ENCODE results near the gene TMEM135.

TMEM135 gene

GRCh38 chr11:87320123-87320522 lies 282.4 kb downstream of the TMEM135 start:
- 0 out of 2 replicates have a peak, but pooled peaks cover 4% of the 10 kb centered on the region for H3K4me1 ChIP-seq (ENCODE audit: insufficient read depth, low read length)
- no peak overlapping the region for H3K27ac ChIP-seq (ENCODE audit: low read length)
- peaks cover 20% of the 10 kb centered on the region; the same call in 1 of the 2 replicates for H3K36me3 ChIP-seq (ENCODE audit: insufficient read depth, low read depth, low read length)
- H3K9ac ChIP-seq (ENCODE audit: low read depth, low read length) = no peak overlapping the region
- no peaks in the 10 kb centered on the region for H3K27me3 ChIP-seq (ENCODE audit: insufficient read depth, low read length)
- no peak overlapping the region for H3K4me3 ChIP-seq (ENCODE audit: low read length)
- H3K9me3 ChIP-seq (ENCODE audit: insufficient read depth, low read depth, low read length) = no peaks in the 10 kb centered on the region

GRCh38 chr11:87322568-87322967 lies 284.8 kb downstream of the TMEM135 start:
- Histone ChIP-seq H3K4me1 (ENCODE audit: insufficient read depth, low read length) (no peaks in the 10 kb centered on the region), H3K27ac (ENCODE audit: low read length) (no peak overlapping the region), H3K36me3 (ENCODE audit: insufficient read depth, low read depth, low read length) (peaks cover 20% of the 10 kb centered on the region; the same call in 1 of the 2 replicates), H3K9ac (ENCODE audit: low read depth, low read length) (no peak overlapping the region), H3K4me3 (ENCODE audit: low read length) (no peak overlapping the region), H3K27me3 (ENCODE audit: insufficient read depth, low read length) (no peaks in the 10 kb centered on the region), H3K9me3 (ENCODE audit: insufficient read depth, low read depth, low read length) (no peaks in the 10 kb centered on the region)

- Histone ChIP-seq H3K4me1 (ENCODE audit: insufficient read depth, low read length) (no peaks in the 10 kb centered on the region), H3K27ac (ENCODE audit: low read length) (no peak overlapping the region), H3K27me3 (ENCODE audit: insufficient read depth, low read length) (no peaks in the 10 kb centered on the region), H3K9ac (ENCODE audit: low read depth, low read length) (no peak overlapping the region), H3K9me3 (ENCODE audit: insufficient read depth, low read depth, low read length) (no peaks in the 10 kb centered on the region), H3K36me3 (ENCODE audit: insufficient read depth, low read depth, low read length) (peaks cover 19% of the 10 kb centered on the region; the same call in 1 of the 2 replicates), H3K4me3 (ENCODE audit: low read length) (no peak overlapping the region)
Observed at GRCh38 chr11:87323899-87324298, 286.2 kb downstream of the TMEM135 start.

GRCh38 chr11:87324817-87325489 lies 287.2 kb downstream of the TMEM135 start:
- Histone ChIP-seq H3K4me3 (ENCODE audit: low read length) (no peak overlapping the region), H3K27me3 (ENCODE audit: insufficient read depth, low read length) (no peaks in the 10 kb centered on the region), H3K27ac (ENCODE audit: low read length) (no peak overlapping the region), H3K9ac (ENCODE audit: low read depth, low read length) (no peak overlapping the region), H3K36me3 (ENCODE audit: insufficient read depth, low read depth, low read length) (peaks cover 13% of the 10 kb centered on the region; the same call in 1 of the 2 replicates), H3K4me1 (ENCODE audit: insufficient read depth, low read length) (no peaks in the 10 kb centered on the region), H3K9me3 (ENCODE audit: insufficient read depth, low read depth, low read length) (no peaks in the 10 kb centered on the region)

- Histone ChIP-seq H3K9ac (ENCODE audit: low read depth, low read length) (no peak overlapping the region), H3K27me3 (ENCODE audit: insufficient read depth, low read length) (no peaks in the 10 kb centered on the region), H3K4me3 (ENCODE audit: low read length) (no peak overlapping the region), H3K9me3 (ENCODE audit: insufficient read depth, low read depth, low read length) (no peaks in the 10 kb centered on the region), H3K27ac (ENCODE audit: low read length) (no peak overlapping the region), H3K4me1 (ENCODE audit: insufficient read depth, low read length) (no peaks in the 10 kb centered on the region), H3K36me3 (ENCODE audit: insufficient read depth, low read depth, low read length) (peaks cover 13% of the 10 kb centered on the region; the same call in 1 of the 2 replicates)
Observed at GRCh38 chr11:87325490-87325872, 287.7 kb downstream of the TMEM135 start.

- no peaks in the 10 kb centered on the region for H3K9me3 ChIP-seq (ENCODE audit: insufficient read depth, low read depth, low read length)
- H3K4me3 ChIP-seq (ENCODE audit: low read length) = no peak overlapping the region
- H3K4me1 ChIP-seq (ENCODE audit: insufficient read depth, low read length) = no peaks in the 10 kb centered on the region
- H3K36me3 ChIP-seq (ENCODE audit: insufficient read depth, low read depth, low read length) = peaks cover 7% of the 10 kb centered on the region; the same call in 1 of the 2 replicates
- H3K27me3 ChIP-seq (ENCODE audit: insufficient read depth, low read length) = no peaks in the 10 kb centered on the region
- H3K27ac ChIP-seq (ENCODE audit: low read length) = no peak overlapping the region
- H3K9ac ChIP-seq (ENCODE audit: low read depth, low read length) = no peak overlapping the region
Observed at GRCh38 chr11:87326594-87326993, 288.9 kb downstream of the TMEM135 start.

- Histone ChIP-seq H3K9ac (ENCODE audit: low read depth, low read length) (no peak overlapping the region), H3K4me1 (ENCODE audit: insufficient read depth, low read length) (no peaks in the 10 kb centered on the region), H3K4me3 (ENCODE audit: low read length) (no peak overlapping the region), H3K9me3 (ENCODE audit: insufficient read depth, low read depth, low read length) (no peaks in the 10 kb centered on the region), H3K27me3 (ENCODE audit: insufficient read depth, low read length) (no peaks in the 10 kb centered on the region), H3K27ac (ENCODE audit: low read length) (no peak overlapping the region), H3K36me3 (ENCODE audit: insufficient read depth, low read depth, low read length) (no peaks in the 10 kb centered on the region)
Observed at GRCh38 chr11:87329172-87329571, 291.4 kb downstream of the TMEM135 start.

GRCh38 chr11:87330187-87330601 lies 292.5 kb downstream of the TMEM135 start:
- Histone ChIP-seq H3K9me3 (ENCODE audit: insufficient read depth, low read depth, low read length) (no peaks in the 10 kb centered on the region), H3K36me3 (ENCODE audit: insufficient read depth, low read depth, low read length) (no peaks in the 10 kb centered on the region), H3K4me1 (ENCODE audit: insufficient read depth, low read length) (no peaks in the 10 kb centered on the region), H3K9ac (ENCODE audit: low read depth, low read length) (no peak overlapping the region), H3K27ac (ENCODE audit: low read length) (no peak overlapping the region), H3K27me3 (ENCODE audit: insufficient read depth, low read length) (no peaks in the 10 kb centered on the region), H3K4me3 (ENCODE audit: low read length) (no peak overlapping the region)

- Histone ChIP-seq H3K9me3 (ENCODE audit: insufficient read depth, low read depth, low read length) (no peaks in the 10 kb centered on the region), H3K4me3 (ENCODE audit: low read length) (no peak overlapping the region), H3K27me3 (ENCODE audit: insufficient read depth, low read length) (no peaks in the 10 kb centered on the region), H3K4me1 (ENCODE audit: insufficient read depth, low read length) (no peaks in the 10 kb centered on the region), H3K9ac (ENCODE audit: low read depth, low read length) (no peak overlapping the region), H3K36me3 (ENCODE audit: insufficient read depth, low read depth, low read length) (no peaks in the 10 kb centered on the region), H3K27ac (ENCODE audit: low read length) (no peak overlapping the region)
Observed at GRCh38 chr11:87331273-87331672, 293.5 kb downstream of the TMEM135 start.

GRCh38 chr11:87338046-87338639 lies 300.4 kb downstream of the TMEM135 start:
- H3K4me1 ChIP-seq (ENCODE audit: insufficient read depth, low read length) = no peaks in the 10 kb centered on the region

GRCh38 chr11:87339416-87339815 lies 301.7 kb downstream of the TMEM135 start:
- no peaks in the 10 kb centered on the region for H3K4me1 ChIP-seq (ENCODE audit: insufficient read depth, low read length)
- H3K27ac ChIP-seq (ENCODE audit: low read length) = no peak overlapping the region
- H3K36me3 ChIP-seq (ENCODE audit: insufficient read depth, low read depth, low read length) = no peaks in the 10 kb centered on the region
- peaks cover 19% of the 10 kb centered on the region; the same call in 1 of the 2 replicates for H3K9me3 ChIP-seq (ENCODE audit: insufficient read depth, low read depth, low read length)
- H3K9ac ChIP-seq (ENCODE audit: low read depth, low read length) = no peak overlapping the region
- H3K27me3 ChIP-seq (ENCODE audit: insufficient read depth, low read length) = no peaks in the 10 kb centered on the region
- H3K4me3 ChIP-seq (ENCODE audit: low read length) = no peak overlapping the region

More at GRCh38 chr11:87338046-87338639, 300.4 kb downstream of the TMEM135 start:
- H3K27me3 ChIP-seq (ENCODE audit: insufficient read depth, low read length) = no peaks in the 10 kb centered on the region
- no peak overlapping the region for H3K9ac ChIP-seq (ENCODE audit: low read depth, low read length)
- no peak overlapping the region for H3K4me3 ChIP-seq (ENCODE audit: low read length)
- no peaks in the 10 kb centered on the region for H3K36me3 ChIP-seq (ENCODE audit: insufficient read depth, low read depth, low read length)
- H3K27ac ChIP-seq (ENCODE audit: low read length) = no peak overlapping the region
- H3K9me3 ChIP-seq (ENCODE audit: insufficient read depth, low read depth, low read length) = peaks cover 19% of the 10 kb centered on the region; the same call in 1 of the 2 replicates

- Histone ChIP-seq H3K27ac (ENCODE audit: low read length) (no peak overlapping the region), H3K27me3 (ENCODE audit: insufficient read depth, low read length) (no peaks in the 10 kb centered on the region), H3K36me3 (ENCODE audit: insufficient read depth, low read depth, low read length) (no peaks in the 10 kb centered on the region), H3K4me1 (ENCODE audit: insufficient read depth, low read length) (no peaks in the 10 kb centered on the region), H3K4me3 (ENCODE audit: low read length) (no peak overlapping the region), H3K9ac (ENCODE audit: low read depth, low read length) (no peak overlapping the region), H3K9me3 (ENCODE audit: insufficient read depth, low read depth, low read length) (no peaks in the 10 kb centered on the region)
Observed at GRCh38 chr11:87347441-87347840, 309.7 kb downstream of the TMEM135 start.
